NCI-H1048 (cell line): Measurements from ENCODE around the gene C10orf71.

Experiments
- DNase-seq: peaks from one replicate; lab custom pipeline; 2025; lab: John Stamatoyannopoulos, UW

C10orf71 gene

DNA sequence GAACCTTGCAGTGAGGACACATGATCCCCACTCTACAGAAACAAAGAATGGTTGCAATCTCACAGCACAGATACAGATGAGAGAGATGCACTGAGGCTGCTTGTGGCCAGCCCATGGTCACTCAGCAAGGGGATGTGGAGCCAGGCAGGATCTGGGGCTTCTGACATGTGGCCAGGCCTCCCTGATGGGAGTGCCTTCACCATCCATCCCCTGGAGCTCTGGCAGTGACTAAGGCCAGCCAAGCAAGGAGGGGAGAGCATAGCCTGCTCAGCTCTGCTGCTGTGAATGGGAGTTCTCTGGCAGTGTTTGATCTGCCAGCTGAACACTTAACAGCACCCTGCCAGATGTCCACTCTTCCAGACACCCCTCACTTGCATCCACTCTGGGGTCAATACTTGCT lies 19.8 kb downstream of the C10orf71 start:
- DNase-seq = no peak

DNA sequence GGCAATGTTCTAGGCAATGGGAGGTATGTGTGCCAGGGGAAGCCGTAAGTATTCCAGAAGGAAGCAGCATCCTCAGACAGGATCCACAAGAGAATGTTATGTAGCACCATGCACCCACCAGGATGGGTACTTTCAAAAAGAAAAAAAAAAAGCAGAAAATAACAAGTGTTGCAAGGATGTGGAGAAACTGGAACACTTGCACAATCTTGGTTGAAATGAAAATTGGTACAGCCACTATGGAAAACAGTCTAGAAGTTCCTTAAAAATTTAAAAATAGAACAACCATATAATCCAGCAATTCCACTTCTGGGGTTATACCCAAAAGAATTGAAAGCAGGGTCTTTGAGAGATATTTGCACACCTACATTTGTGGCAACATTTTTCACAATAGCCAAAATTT lies 20.2 kb downstream of the C10orf71 start:
- no peak for DNase-seq

DNA sequence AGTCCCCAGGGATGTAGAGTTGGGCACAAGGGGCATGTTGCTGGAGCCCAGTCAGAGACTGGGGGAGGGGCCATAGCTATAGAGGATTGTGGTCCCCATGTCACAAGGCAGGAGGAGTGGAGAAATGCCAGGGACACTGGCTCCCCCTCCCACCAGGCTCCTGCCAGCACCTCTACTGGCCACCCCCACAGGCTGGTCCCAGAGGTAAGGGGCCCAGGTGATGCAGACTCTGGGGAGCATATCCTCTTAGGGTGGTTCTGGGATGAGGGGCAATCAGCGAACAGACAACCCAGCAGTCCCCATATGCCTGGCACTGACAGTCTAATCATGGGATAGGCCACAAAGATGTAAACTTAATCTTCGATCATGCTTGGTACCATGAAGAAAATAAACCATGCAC lies 21.2 kb downstream of the C10orf71 start:
- DNase-seq = no peak

DNA sequence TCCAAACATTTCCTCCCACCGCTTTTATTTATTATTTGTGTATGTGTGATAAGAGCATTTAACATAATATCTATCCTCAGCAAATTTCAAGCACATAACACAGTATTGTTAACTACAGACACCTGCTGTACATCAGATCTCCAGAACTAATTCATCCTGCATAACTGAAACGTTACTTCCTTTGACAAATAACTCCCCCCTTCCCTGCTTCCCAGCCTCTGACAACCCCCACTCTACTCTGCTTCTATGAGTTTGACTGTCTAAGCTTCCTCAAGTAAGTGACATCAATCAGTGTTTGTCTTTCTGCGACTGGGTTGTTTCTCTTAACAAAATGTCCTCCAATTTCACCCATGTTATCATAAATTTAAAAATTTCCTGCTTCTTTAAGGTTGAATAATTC lies 22.1 kb downstream of the C10orf71 start:
- DNase-seq = no peak

DNA sequence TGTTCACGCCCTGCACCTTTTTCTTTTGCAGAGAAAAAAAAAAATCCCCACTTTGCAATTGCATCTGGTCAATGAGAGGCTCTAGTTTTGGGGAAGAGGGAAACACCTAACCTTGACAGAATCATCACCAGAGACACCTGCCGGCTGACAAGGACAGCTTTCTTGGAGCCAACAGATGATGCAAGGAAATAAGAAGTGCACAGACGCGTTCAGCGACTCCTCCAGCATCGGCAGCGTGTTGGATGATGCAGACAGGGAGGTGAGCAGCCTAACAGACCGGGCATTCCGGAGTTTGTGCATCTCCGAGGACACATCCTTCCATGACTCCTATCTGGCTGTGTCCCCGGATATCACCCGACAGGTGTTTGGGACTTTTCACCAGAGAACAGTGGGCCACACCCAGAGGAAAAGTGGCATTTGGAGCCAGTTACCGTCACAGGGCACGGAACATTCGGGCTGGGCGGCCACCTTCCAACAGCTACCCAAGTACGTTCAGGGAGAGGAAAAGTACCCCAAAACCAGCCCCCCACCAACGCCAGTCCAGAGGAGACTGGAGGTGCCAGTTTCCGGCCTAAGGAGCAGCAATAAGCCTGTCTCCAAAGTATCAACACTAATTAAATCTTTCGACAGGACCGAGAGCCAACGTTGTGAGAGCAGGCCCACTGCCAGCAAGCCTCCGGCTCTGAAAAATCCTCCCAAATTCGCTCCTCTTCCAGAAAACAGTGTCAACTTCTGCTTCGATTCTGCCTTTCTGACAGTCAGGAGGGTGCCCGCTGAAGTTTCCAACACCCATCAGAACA lies 23.6 kb downstream of the C10orf71 start:
- no peak for DNase-seq

DNA sequence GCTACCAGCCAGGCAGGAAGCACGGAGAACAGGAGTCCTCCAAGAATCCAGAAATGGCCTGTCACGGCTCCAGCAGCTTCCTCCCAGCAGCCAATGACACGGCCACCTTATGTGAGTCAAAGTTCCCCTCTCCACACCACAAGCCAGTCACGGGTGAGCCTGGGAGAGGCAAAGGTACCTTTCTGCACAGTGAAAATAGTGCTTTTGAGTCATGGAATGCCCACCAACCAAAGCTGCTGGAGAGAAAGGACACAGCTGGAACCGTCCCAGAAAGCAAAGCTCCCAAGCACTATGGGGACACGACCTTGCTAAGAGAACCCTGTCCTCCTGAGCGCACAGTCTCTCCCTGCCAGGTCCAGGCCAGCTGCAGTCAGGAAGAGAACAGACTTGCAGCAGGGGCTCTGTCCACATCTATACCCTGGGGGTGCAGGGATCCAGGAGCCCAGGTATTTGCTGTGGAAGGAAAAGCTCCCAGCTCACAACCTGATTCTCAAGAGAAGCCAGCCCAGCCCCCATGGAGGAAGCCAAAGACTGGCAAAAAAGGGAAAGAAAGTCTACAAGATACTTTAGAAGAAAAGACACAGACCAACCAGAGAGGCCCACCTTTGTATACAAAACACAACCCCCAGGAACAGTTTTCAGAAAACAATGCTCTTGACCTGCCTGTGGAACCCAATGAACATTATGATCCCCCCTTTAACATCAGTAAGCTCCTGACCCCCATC lies 24.4 kb downstream of the C10orf71 start:
- no peak for DNase-seq

DNA sequence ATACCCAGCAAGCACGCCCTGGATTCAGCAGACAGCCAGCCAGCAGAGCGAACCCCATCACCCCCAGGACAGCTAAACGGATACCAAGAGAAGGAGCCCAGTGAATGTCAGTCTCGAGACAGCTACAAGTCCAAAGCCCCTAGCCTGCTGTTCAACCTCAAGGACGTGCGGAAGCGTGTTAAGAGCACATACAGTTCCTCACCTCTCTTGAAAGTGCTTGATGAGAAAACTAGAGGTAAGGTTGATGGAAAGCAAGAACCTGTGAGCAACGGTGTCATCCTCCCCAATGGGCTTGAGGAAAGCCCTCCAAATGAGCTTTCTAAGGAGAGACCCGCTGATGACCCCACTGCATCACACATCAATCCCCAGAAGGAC lies 24.9 kb downstream of the C10orf71 start:
- DNase-seq = no peak

DNA sequence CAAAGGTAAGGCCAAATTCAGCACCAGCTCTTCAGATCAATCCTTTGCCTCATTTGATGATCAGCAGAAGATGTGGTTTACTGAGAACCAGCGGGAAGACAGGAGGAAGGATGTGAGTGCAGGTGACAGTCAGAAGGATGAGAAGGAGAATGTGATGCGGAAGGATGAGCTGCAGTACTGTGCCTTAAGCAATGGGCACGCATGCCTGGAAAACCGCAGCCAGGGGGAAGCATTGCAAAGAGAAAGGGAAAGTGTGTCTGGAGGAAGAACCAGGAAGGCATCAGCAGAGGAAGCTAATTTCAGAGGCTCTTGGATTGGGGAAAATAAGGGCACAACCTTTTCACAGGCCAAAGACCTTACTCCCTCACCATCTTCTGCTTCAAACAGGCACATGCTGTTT lies 25.7 kb downstream of the C10orf71 start:
- no peak for DNase-seq

DNA sequence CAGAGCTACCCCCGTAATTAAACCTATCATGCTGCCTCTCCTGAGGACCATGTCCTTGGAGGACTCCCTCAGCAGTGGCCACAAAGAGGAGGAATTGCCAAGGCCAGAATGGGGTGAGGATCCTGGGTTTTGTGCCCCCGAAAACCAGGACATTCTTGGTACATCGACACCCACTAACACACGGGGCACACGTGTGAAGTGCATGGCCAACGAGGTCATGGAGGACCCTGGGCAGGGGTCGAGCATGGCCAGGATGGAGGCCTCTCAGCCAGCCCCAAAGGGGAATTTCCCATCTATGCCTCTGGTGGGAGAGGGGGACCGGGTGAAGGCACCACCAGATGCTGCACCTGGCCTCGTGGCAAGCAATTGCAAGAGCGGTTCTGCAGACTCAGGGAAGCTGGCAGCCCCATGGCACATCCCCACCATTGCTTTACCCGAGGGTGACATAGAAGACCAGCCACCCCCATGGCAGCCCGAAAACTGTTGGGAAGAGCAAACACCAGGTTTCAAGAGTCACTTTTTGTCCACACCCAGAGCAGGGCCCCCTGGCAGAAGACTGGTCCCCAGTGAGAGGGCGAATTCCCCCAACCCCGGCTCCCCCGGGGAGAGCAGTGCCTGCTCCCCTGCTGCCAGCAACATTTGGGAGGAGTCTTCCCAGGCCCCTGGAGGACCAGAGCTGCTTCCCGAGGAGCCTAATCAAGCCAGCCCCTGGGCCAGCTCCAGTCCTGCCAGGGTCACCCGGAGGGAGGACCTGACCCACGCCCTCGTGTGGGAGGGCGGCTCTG lies 26.4 kb downstream of the C10orf71 start:
- no peak for DNase-seq

DNA sequence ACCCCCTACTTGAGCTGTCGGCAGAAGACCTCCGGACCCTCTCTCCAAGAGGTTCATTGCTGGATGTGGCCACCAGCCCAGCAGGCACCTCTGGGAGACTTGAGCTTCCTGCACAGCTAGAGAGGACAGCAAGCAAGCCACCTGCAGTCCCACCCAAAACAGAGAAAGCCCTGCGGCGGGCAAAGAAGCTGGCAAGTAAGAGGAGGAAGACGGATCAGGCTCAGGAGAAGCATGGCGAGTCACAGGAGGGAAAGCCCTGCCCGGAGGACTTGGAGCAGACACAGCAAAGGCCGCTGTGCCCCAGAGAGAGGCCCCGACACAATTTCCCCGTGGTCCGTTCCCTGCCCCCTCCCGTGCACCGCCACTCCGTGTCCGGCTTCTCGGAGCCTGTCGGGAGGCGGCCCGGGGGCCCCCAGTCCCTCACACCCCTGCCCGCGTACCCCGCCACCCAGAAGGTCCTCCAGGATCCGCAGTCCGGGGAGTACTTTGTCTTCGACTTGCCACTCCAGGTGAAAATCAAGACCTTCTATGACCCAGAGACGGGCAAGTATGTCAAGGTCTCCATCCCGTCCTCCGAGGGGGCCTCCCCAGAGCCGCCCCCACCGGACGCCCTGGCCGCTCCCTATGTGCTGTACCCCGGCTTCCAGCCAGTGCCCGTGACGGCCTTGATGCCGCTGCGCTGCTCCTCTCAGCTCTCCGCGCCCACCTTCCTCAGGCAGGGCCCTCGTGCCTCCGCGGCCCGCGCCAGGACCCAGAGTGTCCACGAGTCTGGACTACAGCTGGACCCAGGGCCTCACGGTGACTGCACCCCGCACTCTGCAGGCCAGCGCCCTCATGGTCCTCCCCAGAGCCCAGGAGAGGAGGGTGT lies 27.2 kb downstream of the C10orf71 start:
- no peak for DNase-seq

DNA sequence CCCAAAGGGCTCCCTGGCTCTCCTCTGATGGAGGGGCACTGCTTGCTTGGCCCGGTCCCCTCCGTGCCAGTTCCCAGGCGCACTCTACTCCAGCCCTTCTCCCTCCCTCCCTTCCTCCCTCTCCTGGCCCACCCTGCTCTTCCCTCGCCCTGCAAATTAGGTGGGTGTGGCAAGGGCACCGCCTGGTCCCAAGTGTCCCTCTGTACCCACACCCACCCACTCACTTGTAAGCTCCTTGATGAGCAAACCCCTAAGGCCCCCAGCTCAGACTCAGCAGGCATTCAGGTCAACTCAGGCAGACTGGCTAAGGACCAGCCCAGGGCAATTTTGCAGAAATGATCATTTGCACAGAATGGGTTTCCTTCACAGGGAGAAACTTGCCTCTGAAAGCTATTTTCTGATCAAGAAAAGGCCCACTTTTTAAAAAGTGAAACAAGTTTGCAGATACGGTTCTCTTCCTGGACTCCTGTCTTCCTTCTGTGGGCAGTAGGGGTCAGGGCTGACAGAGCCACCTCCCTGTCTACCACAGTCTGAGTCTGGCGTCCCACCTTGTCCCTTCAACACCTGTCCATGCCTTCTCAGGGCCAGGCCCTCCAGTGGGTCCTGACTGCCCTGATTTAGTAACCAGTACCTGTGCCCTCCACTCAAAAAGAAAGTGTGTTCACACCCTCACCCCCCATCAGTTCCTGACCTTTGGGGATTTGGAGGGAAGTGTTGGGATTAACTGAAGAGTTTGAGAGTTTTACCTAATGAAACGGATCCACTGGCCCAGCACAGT lies 28.3 kb downstream of the C10orf71 start:
- DNase-seq = no peak

DNA sequence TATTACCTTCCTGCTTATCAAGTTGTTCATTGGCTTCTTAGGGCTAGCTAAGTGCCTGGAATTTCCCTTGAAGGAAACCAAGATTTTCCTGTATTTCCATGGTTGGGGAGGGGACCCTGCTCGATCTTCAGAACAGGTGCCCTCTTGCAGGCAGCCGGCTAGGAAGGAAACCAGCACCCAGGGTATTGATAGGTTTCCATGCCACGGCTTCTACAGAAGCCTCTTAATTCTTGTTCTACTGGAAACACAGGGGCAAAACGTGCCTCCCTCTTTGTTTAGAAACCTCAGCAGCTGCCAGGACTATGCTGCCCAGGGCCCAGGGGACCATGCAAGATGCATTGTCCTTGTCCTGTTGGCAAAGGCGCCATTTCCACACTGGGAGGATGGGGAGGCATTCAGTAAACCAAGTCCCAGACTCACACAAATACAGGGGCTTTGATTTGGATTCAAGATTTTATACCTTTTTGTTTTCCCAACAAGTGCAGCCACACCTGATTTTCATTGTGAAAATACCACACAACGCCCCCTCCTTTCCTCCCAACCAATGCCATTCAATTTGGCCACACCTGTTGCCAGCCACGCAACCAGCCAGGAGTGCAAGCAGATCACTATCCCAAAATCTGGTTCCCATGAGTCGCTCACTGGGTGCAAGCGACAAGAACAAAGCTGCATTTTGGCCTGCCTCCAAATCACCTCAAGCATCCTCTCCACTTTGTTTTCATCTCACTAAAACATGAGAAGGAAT lies 29.6 kb downstream of the C10orf71 start:
- no peak for DNase-seq

DNA sequence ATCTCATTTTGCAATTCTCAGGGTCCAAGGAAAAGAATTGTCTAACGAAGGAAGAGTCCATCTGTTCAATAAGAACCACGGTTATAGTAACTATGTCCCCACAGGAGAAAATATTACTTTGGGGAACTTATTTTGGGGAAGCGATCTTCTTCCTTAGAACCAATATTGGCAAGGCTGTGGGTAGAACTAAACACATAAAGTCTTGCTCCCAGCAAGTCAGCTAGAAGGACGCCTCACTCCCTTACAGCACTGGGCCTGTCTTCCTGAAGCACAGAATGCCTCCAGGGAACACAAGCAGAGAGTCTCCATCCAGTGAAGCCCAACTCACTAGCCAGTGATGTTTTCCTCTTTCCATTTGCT lies 30.2 kb downstream of the C10orf71 start:
- no peak for DNase-seq

DNA sequence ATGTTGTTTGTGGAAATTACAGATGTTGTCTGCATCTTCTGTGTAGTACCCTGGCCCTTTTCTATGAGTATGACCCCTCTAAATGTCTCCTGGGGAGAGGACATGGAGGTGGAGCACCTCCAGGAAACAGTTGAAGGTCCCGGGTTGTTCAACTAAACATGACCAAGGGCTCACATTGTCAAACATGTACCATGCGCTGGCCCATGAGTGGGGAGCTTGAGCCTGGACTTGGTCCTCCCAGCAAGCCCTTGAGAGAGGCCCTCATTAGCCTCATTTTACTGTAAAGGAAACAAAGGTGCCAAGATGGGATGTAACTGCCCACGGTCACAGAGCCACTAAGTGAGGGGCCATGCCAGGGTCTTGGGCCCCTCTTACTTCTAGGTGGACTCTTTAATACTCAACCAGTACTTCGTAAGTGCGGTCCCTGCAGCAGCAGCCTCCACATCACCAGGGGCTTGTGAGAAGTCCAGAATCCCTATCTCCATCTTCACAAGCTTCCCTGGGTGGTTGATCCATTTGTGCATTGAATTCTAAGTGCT lies 31.2 kb downstream of the C10orf71 start:
- DNase-seq = no peak

DNA sequence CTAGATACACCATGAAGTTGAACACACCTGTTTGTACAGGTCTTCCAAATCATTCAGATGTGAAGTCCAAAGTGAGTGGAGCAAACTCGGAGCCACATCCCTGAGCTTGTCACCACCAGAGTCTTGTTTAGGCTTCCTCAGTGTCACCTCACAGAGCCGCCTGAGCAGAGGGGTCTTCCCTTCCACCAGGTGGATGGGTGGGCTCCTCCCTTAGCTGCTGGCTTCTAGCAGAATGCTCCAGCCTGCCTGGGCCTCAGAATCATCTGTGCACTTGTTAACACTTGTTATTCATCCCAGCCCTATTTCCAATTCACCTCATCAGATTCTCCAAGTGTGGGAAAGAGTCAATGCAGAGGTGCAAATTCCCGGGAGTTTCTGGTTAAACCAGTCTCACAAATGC lies 32.5 kb downstream of the C10orf71 start:
- DNase-seq = no peak

DNA sequence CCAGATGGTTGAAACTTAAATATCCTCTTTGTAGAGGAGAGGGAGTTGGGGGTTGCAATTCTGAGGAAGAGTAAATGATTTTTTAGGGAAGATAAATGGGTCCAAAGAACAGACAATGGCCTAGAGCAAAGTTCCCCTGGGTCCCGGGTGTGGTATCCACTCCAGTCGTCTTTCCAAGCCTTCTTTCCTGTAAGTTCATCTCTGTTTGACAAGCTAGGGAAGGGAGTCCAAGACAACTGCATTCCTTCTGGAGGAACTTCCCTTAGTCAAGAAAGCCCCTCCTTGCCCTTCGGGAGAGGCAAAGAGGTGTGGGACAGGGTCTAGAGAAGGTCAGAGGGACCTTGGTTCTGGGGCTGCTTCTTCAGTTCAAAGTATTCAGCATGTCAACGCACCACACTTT lies 33.4 kb downstream of the C10orf71 start:
- no peak for DNase-seq

DNA sequence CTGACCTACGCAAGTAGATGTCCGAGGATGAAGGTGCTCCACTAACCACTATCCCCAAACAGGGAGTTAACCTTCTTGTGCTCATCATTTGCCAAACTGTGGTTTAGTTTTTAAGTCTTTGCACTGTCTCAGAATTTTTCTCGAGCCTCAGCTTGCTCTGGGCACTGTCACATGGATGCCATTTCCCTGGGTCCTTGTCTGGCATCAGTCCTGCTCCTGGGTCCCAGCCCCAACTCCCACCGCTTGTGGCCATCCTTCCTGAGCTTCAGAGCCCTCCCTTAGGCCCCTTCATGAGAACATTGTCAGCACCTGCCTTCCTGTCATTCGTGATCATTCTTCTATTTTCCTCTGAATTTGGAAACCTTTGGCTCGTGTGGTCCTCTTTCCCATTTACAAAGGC lies 33.8 kb downstream of the C10orf71 start:
- no peak for DNase-seq

DNA sequence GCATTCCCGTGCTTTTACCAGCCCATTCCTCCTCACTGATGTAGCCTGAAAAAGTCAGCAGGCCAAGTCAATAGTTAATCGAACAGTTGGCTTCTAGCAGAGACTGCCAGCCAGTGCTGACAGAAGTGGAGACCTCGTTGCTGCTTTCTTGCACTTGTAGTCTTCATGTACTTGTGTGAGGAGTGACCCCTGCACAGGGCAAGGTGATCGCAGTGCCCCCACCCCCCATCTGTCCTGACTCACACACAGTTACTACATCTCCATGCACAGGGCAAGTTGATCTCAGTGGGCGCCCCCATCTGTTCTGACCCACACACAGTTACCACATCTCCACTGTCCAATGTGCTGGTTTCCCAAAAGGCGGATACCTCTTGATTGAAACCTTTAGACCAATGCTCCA lies 34.2 kb downstream of the C10orf71 start:
- DNase-seq = no peak

DNA sequence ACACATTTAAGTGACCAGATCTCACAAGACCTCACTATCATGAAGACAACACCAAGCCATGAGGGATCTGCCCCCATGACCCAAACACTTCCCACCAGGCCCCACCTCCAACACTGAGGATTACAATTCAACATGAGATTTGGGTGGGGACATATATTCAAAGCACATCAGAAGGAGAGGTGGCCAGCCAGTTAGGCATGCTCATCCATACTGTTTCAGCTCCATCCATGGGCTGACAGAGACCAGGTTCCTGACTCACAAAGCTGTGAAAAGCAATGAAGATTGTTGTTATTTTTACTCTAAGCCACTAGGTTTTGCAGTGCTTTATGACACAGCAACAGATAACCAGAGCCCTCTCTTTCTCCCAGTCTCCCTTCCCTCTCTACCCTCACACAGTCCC lies 36.0 kb downstream of the C10orf71 start:
- no peak for DNase-seq

DNA sequence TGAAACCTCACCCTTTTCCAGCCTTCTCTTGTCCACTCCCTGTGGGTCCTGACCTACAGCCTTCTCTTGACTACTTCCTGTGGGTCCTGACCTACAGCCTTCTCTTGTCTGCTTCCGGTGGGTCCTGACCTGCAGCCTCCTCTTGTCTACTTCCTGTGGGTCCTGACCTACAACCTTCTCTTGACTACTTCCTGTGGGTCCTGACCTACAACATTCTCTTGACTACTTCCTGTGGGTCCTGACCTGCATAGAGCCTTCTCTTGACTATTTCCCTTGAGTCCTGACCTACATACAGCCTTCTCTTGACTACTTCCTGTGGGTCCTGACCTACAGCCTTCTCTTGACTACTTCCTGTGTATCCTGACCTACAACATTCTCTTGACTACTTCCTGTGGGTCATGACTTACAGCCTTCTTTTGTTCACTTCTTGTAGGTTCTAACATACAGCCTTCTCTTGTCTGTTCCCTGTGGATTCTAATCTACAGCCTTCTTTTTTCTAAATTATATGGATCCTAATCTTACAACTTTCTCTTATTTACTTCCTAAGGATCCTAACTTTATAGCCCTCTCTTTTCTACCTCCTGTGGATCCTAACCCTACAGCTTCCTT lies 36.5 kb downstream of the C10orf71 start:
- no peak for DNase-seq
